Esophagus muscularis mucosa (tissue), 3 donors: Measurements from ENCODE around the gene SRP68.

Experiments used
- POLR2AphosphoS5 ChIP-seq, 2 donors: sonication (generic); formaldehyde crosslinking; IDR thresholded peaks; one replicate each; pipeline ENCODE4 v1.6.1; 2017; ENCODE audit warnings: antibody characterized with exemption in 2 of 2
- TF ChIP-seq, protein P1 (sequence below), 3 experiments: fragments of 200-600 bp in 2 of 3; fragments of 450-650 bp in 1 of 3; sonication (generic) in 2 of 3; IDR thresholded peaks; one replicate each; pipeline ENCODE4 v1.5.1; 2017 to 2019; ENCODE audit warnings: antibody characterized with exemption in 3 of 3, mild to moderate bottlenecking in 2 of 3, moderate library complexity in 1 of 3

DNA sequence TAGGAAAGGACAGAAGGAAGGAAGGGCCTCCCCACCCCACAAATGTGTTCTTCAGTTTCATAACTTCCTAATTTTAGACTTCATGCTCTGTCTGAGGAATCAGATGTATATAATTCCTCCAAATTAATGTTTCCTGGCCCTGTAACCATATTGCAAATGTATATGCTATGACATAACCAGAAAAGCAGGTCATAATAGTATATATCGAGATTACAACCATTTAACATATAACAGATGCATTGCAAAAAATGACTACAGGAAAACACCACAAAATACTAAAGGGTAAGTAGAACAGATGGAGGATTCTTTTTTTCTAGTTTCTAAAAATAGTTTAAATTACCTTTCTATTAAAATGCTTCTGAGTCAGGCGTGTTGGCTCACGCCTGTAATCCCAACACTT is 34.4 kb upstream of the SRP68 start:
- TF ChIP-seq POLR2AphosphoS5 (IDR thresholded peaks at IDR 0.05), result no peak
- TF ChIP-seq, protein P1, sequence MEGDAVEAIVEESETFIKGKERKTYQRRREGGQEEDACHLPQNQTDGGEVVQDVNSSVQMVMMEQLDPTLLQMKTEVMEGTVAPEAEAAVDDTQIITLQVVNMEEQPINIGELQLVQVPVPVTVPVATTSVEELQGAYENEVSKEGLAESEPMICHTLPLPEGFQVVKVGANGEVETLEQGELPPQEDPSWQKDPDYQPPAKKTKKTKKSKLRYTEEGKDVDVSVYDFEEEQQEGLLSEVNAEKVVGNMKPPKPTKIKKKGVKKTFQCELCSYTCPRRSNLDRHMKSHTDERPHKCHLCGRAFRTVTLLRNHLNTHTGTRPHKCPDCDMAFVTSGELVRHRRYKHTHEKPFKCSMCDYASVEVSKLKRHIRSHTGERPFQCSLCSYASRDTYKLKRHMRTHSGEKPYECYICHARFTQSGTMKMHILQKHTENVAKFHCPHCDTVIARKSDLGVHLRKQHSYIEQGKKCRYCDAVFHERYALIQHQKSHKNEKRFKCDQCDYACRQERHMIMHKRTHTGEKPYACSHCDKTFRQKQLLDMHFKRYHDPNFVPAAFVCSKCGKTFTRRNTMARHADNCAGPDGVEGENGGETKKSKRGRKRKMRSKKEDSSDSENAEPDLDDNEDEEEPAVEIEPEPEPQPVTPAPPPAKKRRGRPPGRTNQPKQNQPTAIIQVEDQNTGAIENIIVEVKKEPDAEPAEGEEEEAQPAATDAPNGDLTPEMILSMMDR (IDR thresholded peaks at IDR 0.05), result no peak
